ENCODE results near the gene MAPK4. TPM values are rescaled to one million over a fixed set of nuclear protein-coding genes. Genes with fewer than 3 reads are reported as not detected.

MAPK4 gene
- total RNA-seq, 1 donor = not detected

DNA sequence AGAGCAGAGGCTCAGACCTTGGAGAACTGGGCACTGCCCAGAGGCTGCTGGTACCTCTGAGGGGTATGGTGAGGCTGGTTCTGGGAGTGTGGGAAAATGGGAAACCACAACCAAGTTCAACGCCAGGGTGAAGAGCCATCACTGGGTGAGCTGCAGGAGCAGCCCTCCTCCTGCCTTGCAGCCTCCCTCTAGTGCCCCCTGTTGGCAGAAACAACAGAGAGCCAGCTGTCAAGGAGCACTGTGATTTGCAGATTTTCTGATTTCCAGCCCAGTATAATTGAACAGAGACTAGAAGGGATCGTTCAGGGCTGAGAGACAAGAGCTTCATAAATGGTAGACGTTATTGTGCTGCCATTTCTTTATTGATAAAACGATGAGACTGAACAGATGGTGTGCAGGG lies 50.5 kb downstream of the MAPK4 start:
- Histone ChIP-seq H3K4me3 (ENCODE audit: insufficient read depth, low read length) (no peak overlapping the region), H3K4me2 (ENCODE audit: insufficient read depth, low read length) (no peak overlapping the region), H4K20me1 (ENCODE audit: insufficient read depth, low read length) (no peaks in the 10 kb centered on the region), H3K79me2 (ENCODE audit: insufficient read depth, low read length) (no peaks in the 10 kb centered on the region), H2AFZ (ENCODE audit: low read length) (no peak overlapping the region), H3K4me1 (ENCODE audit: insufficient read depth, low read length) (no peaks in the 10 kb centered on the region), H3K27me3 (ENCODE audit: insufficient read depth, low read length) (no peaks in the 10 kb centered on the region), H3K9me3 (ENCODE audit: low read depth, low read length) (no peaks in the 10 kb centered on the region), H3K36me3 (ENCODE audit: insufficient read depth, low read length) (no peaks in the 10 kb centered on the region), H3K27ac (ENCODE audit: low read depth, low read length) (no peak overlapping the region)
- no peak for TF ChIP-seq CTCF (IDR thresholded peaks at IDR 0.05; ENCODE audit: extremely low read depth, low read depth, low read length)
- DNase-seq (ENCODE audit: insufficient read length, low spot score, missing footprints) = no peak

GRCh38 chr18:50611529-50611941 lies 51.6 kb downstream of the MAPK4 start:
- TF ChIP-seq CTCF (IDR thresholded peaks at IDR 0.05; ENCODE audit: extremely low read depth, low read depth, low read length) = no peak
- no peak for DNase-seq (ENCODE audit: insufficient read length, low spot score, missing footprints)
- H3K4me2 ChIP-seq (ENCODE audit: insufficient read depth, low read length) = no peak overlapping the region
- no peak overlapping the region for H2AFZ ChIP-seq (ENCODE audit: low read length)
- no peaks in the 10 kb centered on the region for H3K4me1 ChIP-seq (ENCODE audit: insufficient read depth, low read length)
- no peaks in the 10 kb centered on the region for H3K36me3 ChIP-seq (ENCODE audit: insufficient read depth, low read length)
- H3K79me2 ChIP-seq (ENCODE audit: insufficient read depth, low read length) = no peaks in the 10 kb centered on the region
- H3K27ac ChIP-seq (ENCODE audit: low read depth, low read length) = no peak overlapping the region
- H3K9me3 ChIP-seq (ENCODE audit: low read depth, low read length) = no peaks in the 10 kb centered on the region
- H4K20me1 ChIP-seq (ENCODE audit: insufficient read depth, low read length) = no peaks in the 10 kb centered on the region
- H3K27me3 ChIP-seq (ENCODE audit: insufficient read depth, low read length) = no peaks in the 10 kb centered on the region
- H3K4me3 ChIP-seq (ENCODE audit: insufficient read depth, low read length) = no peak overlapping the region

DNA sequence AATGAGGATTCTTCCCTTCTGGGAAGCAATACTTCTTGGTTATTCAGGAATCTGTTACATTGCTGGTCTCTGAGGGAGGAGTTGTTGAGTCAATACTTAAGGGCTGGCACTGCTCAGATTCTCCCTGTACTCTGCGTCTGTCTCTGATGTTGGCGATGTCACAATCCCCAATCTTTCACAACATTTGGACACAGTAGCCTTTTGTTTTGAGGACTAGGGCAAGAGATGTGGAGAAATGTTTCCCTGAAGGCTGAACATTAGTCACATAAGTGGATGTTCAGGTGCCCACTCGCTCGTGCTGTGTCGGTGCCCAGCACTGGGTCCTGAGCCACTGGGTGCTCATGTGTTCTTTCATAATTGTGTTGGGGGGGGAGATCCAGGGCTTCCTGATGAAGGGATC lies 55.0 kb downstream of the MAPK4 start:
- no peak for DNase-seq (ENCODE audit: insufficient read length, low spot score, missing footprints)

DNA sequence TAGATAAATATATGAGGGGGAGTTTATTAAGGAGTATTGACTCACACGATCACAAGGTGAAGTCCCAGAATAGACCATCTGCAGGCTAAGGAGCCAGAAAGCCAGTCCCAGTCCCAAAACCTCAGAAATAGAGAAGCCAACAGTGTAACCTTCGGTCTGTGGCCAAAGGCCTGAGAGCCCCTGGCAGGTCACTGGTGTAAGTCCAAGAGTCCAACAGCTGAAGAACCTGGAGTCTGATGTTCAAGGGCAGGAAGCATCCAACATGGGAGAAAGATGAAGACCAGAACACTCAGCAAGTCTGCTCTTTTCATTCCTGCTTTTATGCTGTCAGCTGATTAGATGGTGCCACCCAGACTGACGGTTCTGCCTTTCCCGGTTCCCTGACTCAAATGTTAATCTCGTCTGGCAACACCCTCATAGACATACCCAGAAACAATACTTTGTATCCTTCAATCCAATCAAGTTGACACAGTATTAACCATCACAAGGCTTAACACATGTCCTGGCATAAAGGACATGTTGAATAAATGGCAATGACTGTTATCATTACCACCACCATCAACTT lies 56.7 kb downstream of the MAPK4 start:
- H3K4me3 ChIP-seq (ENCODE audit: insufficient read depth, low read length) = no peak overlapping the region
- H3K27me3 ChIP-seq (ENCODE audit: insufficient read depth, low read length) = no peaks in the 10 kb centered on the region
- H3K4me2 ChIP-seq (ENCODE audit: insufficient read depth, low read length) = no peak overlapping the region
- no peaks in the 10 kb centered on the region for H3K36me3 ChIP-seq (ENCODE audit: insufficient read depth, low read length)
- DNase-seq (ENCODE audit: insufficient read length, low spot score, missing footprints) = no peak
- no peak for TF ChIP-seq CTCF (IDR thresholded peaks at IDR 0.05; ENCODE audit: extremely low read depth, low read depth, low read length)
- no peaks in the 10 kb centered on the region for H4K20me1 ChIP-seq (ENCODE audit: insufficient read depth, low read length)
- H2AFZ ChIP-seq (ENCODE audit: low read length) = no peak overlapping the region
- no peaks in the 10 kb centered on the region for H3K4me1 ChIP-seq (ENCODE audit: insufficient read depth, low read length)
- H3K79me2 ChIP-seq (ENCODE audit: insufficient read depth, low read length) = no peaks in the 10 kb centered on the region
- H3K27ac ChIP-seq (ENCODE audit: low read depth, low read length) = no peak overlapping the region
- no peaks in the 10 kb centered on the region for H3K9me3 ChIP-seq (ENCODE audit: low read depth, low read length)

More for the DNA sequence above, 55.0 kb downstream of the MAPK4 start:
- TF ChIP-seq CTCF (IDR thresholded peaks at IDR 0.05; ENCODE audit: extremely low read depth, low read depth, low read length) = no peak
- Histone ChIP-seq H3K27me3 (ENCODE audit: insufficient read depth, low read length) (no peaks in the 10 kb centered on the region), H3K79me2 (ENCODE audit: insufficient read depth, low read length) (no peaks in the 10 kb centered on the region), H2AFZ (ENCODE audit: low read length) (no peak overlapping the region), H3K27ac (ENCODE audit: low read depth, low read length) (no peak overlapping the region), H3K4me3 (ENCODE audit: insufficient read depth, low read length) (no peak overlapping the region), H3K4me2 (ENCODE audit: insufficient read depth, low read length) (no peak overlapping the region), H4K20me1 (ENCODE audit: insufficient read depth, low read length) (no peaks in the 10 kb centered on the region), H3K36me3 (ENCODE audit: insufficient read depth, low read length) (no peaks in the 10 kb centered on the region), H3K4me1 (ENCODE audit: insufficient read depth, low read length) (no peaks in the 10 kb centered on the region), H3K9me3 (ENCODE audit: low read depth, low read length) (no peaks in the 10 kb centered on the region)

Data from osteoblast (primary cell).